HG03025 (cell line): ENCODE results near the gene NAT9.
A peak's percentile ranks its signal among the peaks of the same experiment; 100 is the strongest.

ENCODE experiments used
- ATAC-seq: cut with Tn5 transposase; IDR thresholded peaks from one replicate; pipeline ENCODE4 v1.9.1; 2021; ENCODE audit warnings: mild to moderate bottlenecking, moderate library complexity; ENCODE audit not compliant: unreplicated experiment, low FRiP score

NAT9 gene

DNA sequence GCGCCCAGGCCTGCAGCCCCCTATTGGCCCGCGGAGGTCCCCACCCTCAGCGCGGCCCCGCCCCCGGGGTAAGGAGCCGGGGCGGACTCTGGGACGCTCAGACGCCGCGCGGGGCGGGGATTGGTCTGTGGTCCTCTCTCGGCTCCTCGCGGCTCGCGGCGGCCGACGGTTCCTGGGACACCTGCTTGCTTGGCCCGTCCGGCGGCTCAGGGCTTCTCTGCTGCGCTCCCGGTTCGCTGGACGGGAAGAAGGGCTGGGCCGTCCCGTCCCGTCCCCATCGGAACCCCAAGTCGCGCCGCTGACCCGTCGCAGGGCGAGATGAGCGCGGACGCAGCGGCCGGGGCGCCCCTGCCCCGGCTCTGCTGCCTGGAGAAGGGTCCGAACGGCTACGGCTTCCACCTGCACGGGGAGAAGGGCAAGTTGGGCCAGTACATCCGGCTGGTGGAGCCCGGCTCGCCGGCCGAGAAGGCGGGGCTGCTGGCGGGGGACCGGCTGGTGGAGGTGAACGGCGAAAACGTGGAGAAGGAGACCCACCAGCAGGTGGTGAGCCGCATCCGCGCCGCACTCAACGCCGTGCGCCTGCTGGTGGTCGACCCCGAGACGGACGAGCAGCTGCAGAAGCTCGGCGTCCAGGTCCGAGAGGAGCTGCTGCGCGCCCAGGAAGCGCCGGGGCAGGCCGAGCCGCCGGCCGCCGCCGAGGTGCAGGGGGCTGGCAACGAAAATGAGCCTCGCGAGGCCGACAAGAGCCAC, 27.4 kb downstream of the NAT9 start, which contains the start of gene NHERF1:
Gene NHERF1, plus strand, starts transcription at position 100 of the 750 bp plus-strand sequence. Its CDS starts 219 bp downstream, at position 319.
- peak; percentile 84 for ATAC-seq

DNA sequence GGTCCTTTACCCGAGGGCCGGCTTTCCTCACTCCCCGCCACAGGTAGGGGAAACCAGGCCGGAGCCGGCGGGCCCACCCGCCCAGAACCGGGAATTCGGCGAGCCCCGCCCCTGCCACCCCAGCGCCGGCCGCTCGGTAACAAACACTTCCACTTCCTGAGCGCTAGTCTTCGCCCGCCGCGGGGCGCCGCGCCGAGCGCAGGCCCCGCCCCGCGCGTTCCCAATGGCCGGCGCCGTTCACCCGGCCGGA, 27.9 kb downstream of the NAT9 start:
- no peak for ATAC-seq

DNA sequence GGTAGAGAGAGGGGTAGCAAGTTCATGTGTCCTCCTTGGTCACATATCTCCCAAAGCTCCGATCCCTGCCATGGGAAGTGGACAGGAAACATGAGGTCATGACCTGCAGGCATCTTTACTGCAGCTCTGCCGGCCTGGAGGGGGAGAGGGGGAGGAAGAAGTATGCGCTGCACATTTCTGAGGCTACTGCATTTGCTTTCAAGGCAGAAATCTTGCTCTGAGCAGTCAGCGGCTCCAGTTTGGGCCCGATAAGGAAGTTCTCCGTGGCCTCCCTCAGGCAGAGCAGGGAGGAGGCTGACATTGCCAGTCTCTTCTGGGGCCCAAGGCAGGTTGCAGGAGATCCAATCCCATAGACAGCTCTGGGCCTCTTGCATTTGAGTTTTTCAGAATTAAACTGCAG, 29.2 kb downstream of the NAT9 start:
- no peak for ATAC-seq

GRCh38 chr17:74746376-74746775, 29.8 kb downstream of the NAT9 start:
- no peak for ATAC-seq

- ATAC-seq: no peak
Measured at GRCh38 chr17:74745548-74746177, 30.5 kb downstream of the NAT9 start.

- no peak for ATAC-seq
Measured at GRCh38 chr17:74744714-74745547, 31.2 kb downstream of the NAT9 start.

DNA sequence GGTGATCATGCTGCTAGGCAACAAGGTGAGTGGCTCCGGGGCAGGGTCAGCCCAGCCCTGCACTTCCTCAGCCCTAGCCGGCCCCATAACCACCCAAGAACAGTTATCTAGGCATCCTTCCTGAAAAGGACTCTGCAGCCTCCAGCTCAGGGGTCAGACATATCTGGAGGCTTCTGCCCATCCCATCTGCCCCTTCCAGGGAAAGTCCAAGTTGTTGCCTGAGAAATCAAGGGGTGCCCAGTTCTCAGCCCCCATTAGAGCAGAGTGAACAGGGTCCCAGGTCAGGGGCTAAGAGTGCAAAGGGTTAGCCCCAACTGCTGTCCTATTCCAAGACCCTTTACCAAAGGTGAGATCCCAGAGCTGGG, 31.8 kb downstream of the NAT9 start:
- no peak for ATAC-seq

DNA sequence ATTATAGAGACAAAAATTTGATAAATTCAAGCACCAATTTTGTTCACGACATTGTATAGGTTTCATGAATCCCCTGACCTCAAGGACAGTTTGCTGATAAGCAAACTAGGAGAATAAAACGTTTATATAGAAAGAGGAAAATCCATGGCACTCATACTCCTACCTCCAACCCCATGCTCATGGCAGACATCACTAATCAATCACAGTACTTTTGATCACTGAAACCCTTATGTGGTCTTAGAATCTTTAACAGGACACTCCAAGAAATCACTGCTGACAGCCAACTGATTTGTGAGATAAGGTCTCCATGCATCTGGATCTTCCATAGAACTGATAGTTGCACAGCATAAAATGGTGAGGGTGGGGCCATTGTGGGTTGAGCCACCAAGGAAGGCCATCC, 32.4 kb downstream of the NAT9 start:
- ATAC-seq: no peak

GRCh38 chr17:74742978-74743545, 33.1 kb downstream of the NAT9 start:
- ATAC-seq: no peak

DNA sequence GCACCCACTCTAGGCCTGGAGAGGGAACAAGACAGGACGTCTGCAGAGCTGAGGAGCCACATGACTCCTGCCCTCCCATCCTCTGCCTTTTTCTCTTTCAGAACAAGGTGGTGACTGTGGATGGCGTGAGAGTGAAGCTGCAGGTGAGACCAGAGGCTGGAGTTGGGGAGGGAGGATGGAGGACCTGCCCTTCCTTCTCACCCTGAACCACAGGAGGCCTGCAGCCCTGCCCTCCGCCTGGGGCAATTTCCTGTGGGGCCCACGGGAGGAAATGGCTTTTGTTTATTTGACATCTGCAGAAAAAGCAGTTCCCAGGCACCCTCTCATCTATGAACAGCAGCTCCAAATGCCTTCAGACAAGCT, 34.0 kb downstream of the NAT9 start:
- no peak for ATAC-seq

- no peak for ATAC-seq
Measured at GRCh38 chr17:74740641-74741387, 35.3 kb downstream of the NAT9 start.

- ATAC-seq: no peak
Measured at GRCh38 chr17:74740173-74740572, 36.0 kb downstream of the NAT9 start.

GRCh38 chr17:74739227-74739831, 36.8 kb downstream of the NAT9 start:
- ATAC-seq: no peak

GRCh38 chr17:74738051-74738996, 37.8 kb downstream of the NAT9 start:
- no peak for ATAC-seq

DNA sequence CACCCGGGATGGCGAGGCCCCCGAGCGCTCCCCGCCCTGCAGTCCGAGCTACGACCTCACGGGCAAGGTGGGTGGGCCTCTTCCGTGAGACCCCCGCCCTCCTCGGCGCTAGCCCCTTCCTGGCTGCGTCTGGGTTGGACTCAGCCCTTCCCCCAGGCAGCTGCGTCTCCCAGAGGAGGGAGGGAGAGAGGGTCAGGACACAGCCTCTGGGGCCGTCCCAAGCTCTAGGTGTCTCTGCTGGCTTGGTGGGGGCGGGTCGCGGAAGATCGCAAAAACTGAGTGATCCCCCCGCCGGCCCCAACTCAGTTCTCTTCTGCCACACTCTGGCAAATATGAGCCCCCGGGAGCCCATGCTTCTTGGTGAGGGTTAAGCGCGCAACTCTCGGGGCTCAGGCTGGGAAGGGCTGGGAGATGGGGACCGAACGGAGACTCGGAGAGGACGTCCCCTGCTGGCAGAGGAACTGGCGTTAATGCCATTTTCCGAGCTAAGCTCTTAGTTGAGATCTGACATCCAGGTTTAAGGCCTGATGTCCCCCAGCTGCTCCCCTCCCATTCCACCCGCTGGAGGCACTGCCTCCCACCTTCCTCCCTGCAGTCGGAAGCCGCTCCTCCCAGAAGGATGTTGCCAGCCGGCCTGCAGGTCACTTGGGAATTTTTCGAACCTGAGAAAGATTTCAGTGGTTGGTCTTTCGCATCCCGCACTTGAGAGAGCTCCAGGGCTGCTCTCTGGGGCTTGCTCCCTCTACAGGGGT, 38.7 kb downstream of the NAT9 start:
- ATAC-seq: no peak

DNA sequence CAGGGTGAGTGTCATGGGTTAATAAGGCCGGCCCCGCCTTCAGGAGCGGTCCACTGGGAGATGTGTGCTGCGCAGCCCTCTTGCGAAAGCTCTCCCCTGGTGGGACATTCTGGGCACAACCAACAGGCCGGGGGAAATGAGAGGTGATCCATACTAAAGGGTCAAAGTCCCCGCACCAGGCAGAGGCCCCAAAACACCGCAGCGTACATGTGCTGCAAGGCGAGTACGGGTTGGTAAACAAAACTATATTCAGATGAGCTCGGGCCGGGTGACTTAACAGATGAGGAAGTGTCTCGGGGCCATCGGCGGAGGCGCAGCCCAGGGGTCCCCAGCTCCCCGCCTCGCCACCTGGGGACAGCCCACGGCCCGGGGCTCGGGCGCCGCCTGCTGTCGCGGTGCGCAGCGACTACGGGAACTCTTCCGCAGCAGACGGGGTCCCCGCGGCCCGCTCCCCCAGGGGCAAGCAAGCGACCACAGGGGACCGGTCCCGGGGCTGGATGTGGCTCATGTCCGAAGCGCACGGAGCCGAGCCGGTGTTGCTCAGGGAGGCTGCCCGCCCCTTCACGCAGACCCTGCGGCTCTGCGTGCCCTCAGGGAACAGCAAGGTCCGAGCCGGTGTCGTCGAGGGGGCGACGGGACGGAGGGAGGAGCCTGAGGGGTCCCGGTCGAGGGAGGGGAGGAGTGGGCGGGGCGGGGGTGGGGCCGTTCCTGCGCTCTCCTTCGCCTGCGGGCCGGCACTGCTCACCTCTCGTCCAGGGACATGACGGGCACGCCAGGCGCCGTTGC, 39.4 kb downstream of the NAT9 start, which contains the start of gene RAB37:
Gene RAB37, plus strand, starts transcription at position 744 of the 786 bp plus-strand sequence. Its CDS starts 17 bp downstream, at position 761.
- no peak for ATAC-seq

DNA sequence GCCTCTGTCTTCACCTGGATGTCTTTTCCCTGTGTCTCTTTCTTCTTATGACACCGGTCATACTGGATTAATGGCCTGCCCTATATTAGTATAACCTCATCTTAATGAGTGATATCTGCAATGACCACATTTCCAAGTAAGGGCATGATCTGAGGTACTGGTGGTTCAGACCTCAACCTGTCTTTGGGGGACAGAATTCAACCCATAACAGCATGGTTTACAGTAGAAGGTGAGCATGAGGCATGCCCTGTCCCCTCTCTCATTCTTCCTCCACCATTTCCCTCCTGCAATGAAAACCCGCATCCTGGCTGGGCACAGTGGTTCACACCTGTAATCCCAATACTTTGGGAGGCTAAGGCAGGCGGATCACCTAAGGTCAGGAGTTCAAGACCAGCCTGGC, 41.9 kb downstream of the NAT9 start:
- ATAC-seq: no peak
